Ramos (cell line): ENCODE results near the gene SLC25A14.
"Not testable (repeated sequence)": the region's sequence is repeated elsewhere in the genome, so short reads cannot be mapped to it uniquely, and the experiment has no call there.

ENCODE experiments used
- in situ Hi-C: fragments of 300-500 bp; cut with MboI; formaldehyde crosslinking; loops from one replicate; pipeline ENCODE4 v1.14.3; 2022; ENCODE audit warnings: low sequenced_read_pairs; ENCODE audit not compliant: unreplicated experiment

The SLC25A14 gene, protein sequence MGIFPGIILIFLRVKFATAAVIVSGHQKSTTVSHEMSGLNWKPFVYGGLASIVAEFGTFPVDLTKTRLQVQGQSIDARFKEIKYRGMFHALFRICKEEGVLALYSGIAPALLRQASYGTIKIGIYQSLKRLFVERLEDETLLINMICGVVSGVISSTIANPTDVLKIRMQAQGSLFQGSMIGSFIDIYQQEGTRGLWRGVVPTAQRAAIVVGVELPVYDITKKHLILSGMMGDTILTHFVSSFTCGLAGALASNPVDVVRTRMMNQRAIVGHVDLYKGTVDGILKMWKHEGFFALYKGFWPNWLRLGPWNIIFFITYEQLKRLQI

DNA sequence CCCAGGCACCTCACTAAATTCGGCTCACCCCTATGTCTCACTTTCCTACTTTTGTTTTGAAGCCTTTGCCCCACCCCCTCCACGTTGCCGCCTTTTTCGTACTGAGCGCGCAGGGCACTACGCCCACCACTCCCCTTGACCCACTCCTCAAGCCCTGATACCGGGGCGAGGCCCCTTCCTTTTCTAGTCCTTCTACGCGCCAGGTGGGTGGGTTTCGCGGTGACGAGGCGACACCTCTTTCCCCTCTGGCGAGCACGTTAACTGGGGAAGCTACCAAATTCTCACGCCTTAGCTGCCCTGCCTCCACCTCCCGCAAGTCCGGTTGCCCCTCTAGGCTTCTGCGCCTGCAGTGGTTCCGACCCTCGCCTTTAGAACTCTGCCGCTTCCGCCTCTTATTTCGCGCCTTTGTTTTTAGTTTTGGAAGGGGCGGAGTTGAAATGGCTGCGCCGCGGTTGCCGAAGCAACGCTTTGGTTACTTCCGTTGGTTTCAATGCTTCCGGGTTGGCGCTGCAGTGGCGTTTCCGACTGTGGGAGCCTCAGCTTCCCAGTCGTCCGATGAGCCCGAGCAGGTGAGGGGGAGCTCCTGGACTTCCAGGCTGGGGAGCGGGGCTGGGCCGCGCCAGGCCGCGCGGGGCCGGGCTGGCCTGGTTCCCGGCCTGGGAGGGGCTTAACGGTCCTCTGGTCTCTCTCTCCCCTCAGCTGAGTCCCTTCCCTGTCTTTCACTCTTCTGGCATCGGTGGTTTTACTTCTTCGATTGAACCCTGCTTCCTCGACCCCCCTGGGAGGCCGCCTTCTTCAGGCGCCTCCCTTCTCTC is at the start of gene SLC25A14:
SLC25A14 (plus strand) TSS at position 512 of the 815 bp plus-strand sequence. CDS start 360 bp downstream, outside the sequence.
- in situ Hi-C loops = loop anchor here (10.0 kb wide), 1 partner anchor 575 kb away; no protein-coding TSS in a partner anchor

DNA sequence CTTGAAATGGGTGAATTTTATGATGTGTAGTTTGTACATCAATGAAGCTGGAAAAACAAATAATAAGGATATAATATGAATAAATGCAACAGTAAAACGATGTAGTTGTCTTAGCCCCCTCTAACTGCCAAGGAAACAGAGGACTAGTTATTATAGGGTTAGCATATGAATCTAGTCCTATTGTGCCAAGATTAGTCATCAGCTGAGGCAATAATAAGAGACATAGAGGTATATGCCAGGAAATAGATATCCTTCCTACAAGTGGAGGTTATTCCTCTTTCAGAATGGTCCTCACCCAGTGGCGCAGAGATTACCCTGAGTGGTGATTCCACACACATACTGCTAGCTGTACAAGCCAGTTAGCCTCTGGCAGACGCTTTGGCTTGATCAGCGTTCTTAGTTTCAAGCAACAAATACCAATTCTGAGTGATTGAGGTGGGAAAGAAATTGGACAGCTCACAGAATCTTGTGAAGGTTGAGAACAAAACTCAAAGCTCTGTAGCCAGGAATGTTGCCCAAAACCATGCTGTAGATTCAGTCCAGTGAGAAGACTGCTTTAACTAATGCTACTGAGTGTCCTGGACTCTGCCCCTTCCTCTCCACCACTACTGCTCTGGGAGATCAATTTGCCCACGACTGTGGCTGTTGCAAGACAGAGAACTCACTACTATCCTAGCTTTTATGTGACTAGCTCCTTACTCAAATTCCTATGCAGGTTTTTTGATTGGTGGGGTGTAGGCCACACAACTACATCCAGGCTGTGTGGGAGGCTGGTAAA is 44.0 kb upstream of the SLC25A14 start:
- in situ Hi-C loops = no loop called here

DNA sequence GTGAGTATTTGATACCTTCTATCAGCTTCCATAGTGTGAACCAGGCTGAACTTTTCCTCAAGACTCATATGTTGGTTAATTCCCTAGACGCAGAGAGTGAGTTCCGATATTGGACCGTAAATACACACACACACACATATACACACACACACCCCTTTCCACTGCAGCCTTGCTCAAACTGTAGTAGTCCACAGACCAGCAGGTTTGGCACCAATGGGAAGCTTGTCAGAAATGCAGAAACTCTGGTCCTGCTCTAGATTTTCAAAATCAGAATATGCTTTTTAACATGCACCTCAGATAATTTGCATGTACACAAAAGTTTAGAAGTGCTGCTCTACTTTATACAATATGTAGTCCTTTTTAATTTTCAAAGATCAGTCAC is 43.4 kb upstream of the SLC25A14 start:
- in situ Hi-C loops = no loop called here

DNA sequence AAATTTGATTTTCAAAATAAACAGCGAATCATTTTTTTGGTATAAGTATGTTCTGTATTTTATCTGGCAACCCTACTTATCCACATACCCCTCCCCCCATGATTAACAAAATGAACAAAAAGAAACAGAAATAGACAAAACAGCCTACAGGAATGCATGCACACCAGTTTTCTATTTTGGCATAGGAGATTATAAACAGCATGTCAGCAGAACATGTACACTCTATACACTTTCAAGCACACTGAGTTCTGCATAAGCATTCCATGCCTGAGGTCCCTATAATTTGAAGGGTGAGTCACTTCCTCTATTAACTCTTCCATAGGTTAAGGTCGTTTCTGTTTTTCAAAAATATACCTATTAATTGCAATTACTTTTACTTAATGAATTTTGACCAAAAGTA is 43.0 kb upstream of the SLC25A14 start:
- in situ Hi-C loops = no loop called here

DNA sequence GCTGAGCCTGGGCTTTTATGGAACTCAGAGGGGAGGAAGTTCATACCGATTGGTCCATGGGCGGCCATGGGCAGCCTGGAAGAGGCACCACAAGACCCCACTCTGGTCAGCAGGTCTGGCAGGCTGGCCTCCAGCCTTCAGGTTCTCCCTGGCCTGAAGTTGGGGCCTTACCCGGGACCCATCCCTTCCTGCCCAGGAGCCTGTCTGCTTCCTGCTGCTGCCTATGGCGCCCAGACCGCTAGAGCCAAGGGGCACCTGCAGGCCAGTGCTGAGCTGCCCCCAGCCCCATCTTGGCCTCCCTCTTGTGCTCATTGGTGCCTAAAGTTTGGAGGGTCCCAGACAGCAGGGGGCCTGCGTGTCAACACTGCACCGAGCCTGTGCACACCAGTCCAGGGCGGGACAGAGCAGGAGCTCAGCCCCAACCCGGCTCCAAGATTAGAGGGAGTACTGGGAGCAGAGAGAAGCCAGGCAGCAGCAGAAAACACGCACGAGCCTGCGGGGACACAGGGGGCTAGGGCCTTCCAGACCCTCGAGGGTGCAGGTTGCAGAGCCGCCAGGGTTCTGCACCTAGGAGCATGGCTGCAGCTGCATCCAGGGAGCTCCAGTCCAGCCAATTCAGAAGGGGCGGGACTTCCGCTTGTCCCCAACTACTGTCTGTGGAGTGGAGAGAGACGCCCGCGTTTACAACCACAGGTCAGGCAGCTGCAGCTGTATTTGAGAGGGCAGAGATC is 40.3 kb upstream of the SLC25A14 start:
- in situ Hi-C loops = no loop called here

DNA sequence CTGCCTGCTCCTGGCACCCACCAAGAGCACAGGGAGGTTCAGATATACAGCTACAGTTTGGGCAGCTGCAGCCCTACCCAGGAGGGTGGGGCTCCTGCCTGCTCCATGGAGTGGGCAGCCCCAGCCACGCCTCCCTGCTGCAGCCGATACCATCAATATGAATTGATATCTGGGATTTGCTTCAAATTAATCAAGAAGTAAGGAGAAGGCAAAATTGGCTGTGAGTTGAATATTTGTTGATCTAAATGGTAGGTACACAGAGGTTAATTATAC is 39.8 kb upstream of the SLC25A14 start:
- in situ Hi-C loops = no loop called here

DNA sequence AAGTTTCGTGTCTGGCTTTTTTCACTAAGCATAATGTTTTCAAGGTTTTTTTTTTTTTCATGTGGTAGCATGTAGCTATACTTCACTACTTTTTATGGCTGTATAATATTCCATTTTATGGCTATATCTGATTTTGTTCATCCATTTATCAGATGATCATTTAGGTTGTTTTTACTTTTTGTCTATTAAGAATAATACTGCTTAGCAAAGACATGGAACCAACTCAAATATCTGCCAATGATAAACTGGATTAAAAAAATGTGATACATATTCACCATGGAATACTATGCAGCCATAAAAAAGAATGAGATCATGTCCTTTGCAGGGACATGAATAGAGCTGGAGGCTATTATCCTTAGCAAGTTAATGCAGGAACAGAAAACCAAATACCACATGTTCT is 38.3 kb upstream of the SLC25A14 start:
- in situ Hi-C loops = no loop called here

DNA sequence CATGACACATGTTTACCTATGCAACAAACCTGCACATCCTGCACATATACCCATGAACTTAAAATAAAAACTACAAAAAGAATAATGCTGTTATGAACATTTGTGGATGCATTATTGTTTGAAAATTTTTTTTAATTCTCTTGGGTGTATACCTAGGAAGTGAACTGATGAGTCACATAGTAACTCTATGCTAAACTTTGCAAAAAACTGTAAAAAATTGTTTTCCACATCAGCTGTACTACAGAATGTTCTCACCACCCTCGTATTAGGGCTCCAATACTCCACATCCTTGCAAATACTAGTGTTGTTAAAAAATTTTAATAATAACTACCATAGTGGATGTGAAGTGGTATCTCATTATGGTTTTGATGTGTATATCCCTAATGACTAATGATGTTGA is 37.7 kb upstream of the SLC25A14 start:
- in situ Hi-C loops = no loop called here

DNA sequence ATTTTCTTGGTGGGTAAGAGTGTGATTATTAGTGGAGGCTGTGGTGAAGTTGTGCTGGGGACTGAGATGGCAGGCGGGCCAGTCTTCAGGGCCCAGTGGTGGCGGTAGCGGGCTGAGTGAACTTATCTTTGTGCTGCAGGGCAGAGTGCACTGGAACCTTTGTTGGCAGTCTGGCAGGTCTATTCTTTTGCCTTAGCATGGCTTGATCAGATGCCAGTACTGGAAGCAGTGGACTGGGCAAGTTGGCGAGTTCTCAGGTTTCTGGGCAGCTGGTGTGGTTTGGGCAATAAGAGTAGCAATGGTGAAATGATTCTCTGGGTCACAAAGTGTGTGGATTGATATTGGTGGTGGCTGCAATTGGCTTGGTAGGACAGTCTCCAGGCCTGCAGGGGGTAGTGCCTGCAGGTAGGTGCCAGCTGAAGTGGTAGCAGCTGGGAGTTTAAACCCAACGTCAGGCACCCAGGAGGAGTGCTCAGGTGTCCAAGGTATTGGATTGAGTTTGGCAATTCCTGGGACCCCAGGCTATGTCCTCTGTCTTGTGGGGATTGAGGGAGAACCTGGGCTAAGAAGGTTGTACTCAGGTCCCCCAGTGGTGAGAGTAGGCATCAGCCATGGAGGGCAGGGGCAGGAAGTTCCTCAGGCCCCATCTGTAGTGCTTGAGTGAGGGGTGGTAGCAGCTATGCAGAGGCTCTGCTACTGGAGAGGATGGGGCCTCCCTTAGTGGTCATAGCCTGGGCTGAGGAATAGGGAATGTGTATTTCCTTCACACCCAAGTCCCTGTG is 34.9 kb upstream of the SLC25A14 start:
- in situ Hi-C loops = no loop called here

DNA sequence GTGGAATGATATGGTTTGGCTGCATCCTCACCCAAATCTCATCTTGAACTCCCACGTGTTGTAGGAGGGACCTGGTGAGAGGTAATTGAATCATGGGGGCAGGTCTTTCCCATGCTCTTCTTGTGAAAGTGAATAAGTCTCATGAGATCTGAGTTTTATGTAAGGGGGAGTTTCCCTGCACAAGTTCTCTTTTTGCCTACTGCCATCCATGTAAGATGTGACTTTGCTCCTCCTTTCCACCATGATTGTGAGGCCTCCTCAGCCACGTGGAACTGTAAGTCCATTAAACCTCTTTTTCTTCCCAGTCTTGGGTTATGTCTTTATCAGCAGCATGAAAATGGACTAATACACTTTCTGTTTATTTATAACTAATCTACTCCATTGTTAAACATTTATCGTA is 19.8 kb upstream of the SLC25A14 start:
- in situ Hi-C loops = not testable (repeated sequence)

DNA sequence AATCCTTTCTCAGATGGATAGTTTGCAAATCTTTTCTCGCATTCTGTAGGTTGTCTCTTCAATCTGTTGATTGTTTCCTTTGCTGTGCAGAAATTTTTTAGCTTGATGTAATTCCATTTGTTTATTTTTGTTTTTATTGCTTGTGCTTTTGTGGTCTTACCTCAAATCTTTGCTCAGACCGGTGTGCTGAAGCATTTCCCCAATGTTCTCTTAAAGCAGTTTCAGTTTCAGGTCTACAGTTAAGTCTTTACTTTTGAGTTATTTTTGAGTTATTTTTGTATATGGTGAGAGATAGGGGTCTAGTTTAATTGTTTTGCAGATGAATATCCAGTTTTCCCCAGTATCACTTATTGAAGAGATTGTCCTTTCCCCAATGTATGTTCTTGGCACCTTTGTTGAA is 18.2 kb upstream of the SLC25A14 start:
- in situ Hi-C loops = no loop called here

DNA sequence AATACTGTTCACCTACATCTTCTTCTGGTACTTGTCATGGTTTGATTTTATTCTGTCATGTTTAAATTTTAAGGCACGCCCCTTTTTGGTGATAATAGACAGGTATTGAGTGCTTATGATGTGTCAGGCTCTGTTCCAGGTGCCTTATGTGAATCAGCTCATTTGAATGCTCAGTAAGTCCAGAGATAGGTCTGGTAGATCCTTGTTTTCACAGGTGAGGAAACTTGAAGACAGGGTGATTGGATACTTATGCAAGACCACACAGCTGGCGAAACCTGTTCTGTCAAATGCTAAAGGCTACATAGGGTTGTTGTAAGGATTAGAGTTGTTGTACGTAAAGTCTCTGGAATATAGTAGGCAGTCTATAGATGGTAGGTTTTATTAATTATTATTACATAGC is 9.6 kb upstream of the SLC25A14 start:
- in situ Hi-C loops = loop anchor here (10.0 kb wide), 1 partner anchor 585 kb away; no protein-coding TSS in a partner anchor

DNA sequence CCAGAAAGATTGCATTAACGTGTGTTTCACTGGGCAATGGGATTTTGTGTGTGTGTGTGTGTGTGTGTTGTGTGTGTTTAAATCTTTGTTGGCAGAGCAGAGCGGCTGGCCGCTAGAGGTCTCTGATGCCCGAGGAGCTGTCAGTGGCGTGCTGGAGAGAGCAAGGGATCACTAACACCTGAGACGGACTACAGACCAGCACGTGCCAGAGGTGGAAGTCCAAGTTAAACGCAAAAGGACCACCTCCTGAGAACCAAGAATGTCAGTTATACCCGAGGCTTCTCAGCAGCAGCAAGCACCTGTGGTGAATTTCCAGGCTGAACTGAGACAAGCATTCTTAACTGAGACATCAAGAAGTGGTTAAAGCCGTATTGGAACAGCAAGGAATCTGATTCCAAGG is 9.0 kb upstream of the SLC25A14 start:
- in situ Hi-C loops = loop anchor here (10.0 kb wide), 1 partner anchor 584 kb away; no protein-coding TSS in a partner anchor

DNA sequence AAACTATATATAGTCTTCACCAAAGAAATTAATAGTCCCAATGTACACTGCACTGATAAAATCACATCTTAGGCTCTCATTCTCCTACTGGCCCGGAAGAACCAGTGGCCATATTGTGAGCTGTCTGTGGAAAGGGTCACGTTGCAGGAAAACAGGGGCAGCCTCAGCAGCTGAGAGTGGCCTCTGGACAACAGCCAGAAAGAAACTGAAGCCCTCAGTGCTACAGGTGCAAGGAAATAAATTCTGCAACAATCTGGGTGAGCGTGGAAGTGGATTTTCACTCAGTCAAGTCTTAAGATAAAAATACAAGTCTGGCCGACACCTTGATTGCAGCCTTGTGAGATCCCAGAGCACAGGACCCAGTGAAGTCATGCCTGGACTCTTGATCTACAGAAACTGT is 3.2 kb upstream of the SLC25A14 start:
- in situ Hi-C loops = loop anchor here (10.0 kb wide), 1 partner anchor 578 kb away; no protein-coding TSS in a partner anchor

DNA sequence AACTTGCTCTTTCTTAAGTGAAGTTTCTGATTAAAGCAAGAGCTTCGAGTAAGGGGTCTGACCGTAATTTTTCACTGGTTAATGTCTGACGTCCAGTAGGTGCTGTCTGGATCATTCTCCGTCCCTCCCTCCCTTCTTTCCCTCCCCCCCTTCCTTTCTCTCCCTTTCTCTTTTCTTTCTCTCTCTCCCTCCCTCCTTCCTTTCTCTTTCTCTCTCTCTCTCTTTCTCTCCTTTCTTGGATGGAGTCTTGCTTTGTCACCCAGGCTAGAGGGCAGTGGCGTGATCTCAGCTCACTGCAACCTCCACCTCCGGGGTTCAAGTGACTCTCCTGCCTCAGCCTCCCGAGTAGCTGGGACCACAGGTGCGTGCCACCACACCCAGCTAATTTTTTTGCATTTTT is 850 bp upstream of the SLC25A14 start:
- in situ Hi-C loops = loop anchor here (10.0 kb wide), 1 partner anchor 576 kb away; no protein-coding TSS in a partner anchor

DNA sequence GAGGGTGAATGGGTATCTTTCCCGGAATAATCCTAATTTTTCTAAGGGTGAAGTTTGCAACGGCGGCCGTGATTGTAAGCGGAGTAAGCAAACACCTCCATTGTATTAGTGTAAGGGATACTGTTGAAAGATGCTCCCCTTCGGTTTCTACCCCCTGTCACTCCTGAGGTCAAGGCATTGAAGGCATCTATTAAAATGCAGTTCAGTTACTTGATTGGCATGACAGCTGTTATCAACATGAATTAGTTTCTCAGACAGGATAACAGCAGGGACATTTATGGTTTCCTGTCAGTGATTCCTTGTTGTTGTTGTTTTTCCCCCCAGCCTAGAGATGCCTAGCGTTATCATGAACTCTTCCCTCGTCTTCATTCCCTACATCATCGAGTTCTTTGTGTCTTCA is 552 bp downstream of the SLC25A14 start:
- in situ Hi-C loops = no loop called here

DNA sequence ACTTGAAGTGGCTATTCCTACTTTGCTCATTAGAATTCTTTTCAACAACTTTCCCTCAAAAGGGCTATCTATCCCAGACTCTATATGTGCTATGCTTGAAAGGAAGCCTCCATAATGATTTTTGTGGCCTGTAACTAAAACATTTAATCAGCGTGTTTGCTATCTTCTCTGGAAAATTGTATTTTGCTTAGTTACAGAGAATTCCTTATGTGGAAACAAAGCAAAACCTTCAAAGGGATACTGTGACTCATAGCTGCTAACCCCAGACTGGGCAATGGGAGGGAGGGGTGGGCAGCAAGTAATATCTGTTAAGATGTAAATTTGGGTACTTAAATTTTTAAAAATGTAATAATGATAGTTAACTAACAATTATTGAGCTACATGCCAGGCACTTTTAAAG is 3.7 kb downstream of the SLC25A14 start:
- in situ Hi-C loops = no loop called here

DNA sequence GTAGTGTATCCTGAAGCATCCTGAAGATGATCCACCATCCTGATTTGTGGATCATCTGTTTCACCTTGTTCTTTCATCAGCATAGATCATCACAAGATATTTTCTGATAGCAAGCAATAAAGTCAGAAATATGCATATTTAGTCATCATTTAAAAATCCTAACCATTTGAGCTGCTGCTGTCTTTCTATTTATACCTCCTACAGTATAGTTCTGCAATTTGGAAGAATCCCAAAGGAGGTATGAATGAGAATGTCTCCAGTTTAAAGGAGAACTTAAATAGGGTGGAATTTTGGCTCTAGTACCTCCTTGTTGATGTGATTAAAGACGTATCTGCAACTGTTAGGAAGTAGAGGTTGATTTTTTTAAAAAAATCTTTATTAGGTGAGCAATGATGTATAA is 7.6 kb downstream of the SLC25A14 start:
- in situ Hi-C loops = no loop called here

DNA sequence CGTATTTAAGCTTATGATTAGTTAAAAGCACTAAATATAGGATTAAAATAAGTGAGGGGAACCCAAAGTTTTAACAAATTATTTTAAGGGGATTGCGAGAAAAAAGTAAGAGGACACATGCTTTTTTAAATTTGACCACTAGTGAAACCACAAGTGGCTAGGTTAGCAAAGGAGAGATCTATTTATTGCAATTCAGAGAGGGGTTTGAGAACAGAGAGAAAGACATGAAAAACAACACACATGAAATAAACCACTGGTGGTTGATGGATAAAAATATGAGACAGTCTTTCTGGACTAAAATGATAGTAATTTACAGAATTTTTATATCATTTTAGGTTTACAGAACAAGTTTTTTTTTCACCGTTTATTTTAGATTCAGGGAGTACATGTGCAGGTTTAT is 11.8 kb downstream of the SLC25A14 start:
- in situ Hi-C loops = no loop called here
